Measurements from ENCODE around the gene IL9R. TPM values are rescaled to one million over a fixed set of nuclear protein-coding genes. Genes with fewer than 3 reads are reported as not detected.
A peak's percentile ranks its signal among the peaks of the same experiment; 100 is the strongest.

The IL9R gene, protein sequence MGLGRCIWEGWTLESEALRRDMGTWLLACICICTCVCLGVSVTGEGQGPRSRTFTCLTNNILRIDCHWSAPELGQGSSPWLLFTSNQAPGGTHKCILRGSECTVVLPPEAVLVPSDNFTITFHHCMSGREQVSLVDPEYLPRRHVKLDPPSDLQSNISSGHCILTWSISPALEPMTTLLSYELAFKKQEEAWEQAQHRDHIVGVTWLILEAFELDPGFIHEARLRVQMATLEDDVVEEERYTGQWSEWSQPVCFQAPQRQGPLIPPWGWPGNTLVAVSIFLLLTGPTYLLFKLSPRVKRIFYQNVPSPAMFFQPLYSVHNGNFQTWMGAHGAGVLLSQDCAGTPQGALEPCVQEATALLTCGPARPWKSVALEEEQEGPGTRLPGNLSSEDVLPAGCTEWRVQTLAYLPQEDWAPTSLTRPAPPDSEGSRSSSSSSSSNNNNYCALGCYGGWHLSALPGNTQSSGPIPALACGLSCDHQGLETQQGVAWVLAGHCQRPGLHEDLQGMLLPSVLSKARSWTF
- 1.4 TPM for total RNA-seq (2021; ENCODE audit: unreplicated experiment)
- polyA plus RNA-seq (2012): 0.29 TPM in 2 replicates
- Bru-seq, nascent RNA: percentile 12 among the genes with signal in this experiment
- percentile 13 among the genes with signal in this experiment for BruChase-seq, experiment 1, labeled RNA remaining after a 6-hour chase
- percentile 24 among the genes with signal in this experiment for BruChase-seq, experiment 2, labeled RNA remaining after a 2-hour chase
- long read RNA-seq: 0 reads

GRCh38 chrX:155997436-155997835 lies at the start of gene IL9R:
TSS of gene IL9R (plus strand) at chrX:155997696. CDS start at chrX:155997760, 64 bp downstream.
- H2AFZ ChIP-seq (ENCODE audit: low read depth, low read length, poor library complexity, severe bottlenecking): no peak within 1 kb of the TSS
- CTCF ChIA-PET: no interaction called here

More at GRCh38 chrX:155997436-155997835, at the start of gene IL9R:
- ATAC-seq: no peak
- RAD21 ChIA-PET (ENCODE audit: low non-redundant PET in 1 of 2, low total read pairs in 2 of 2, uncharacterized antibody in 2 of 2, unreplicated experiment in 2 of 2): no interaction called here
- Histone ChIP-seq H3K79me2 (ENCODE audit: insufficient read depth, low read length) (no peaks in the 10 kb centered on the region), H3K27me3 (ENCODE audit: insufficient read depth, low read length) (no peaks in the 10 kb centered on the region), H3K9me3 (ENCODE audit: control insufficient read depth in 1 of 2, insufficient read depth in 1 of 2, low read depth in 1 of 2, low read length in 2 of 2) (no peaks in the 10 kb centered on the region), H3K9me2 (ENCODE audit: insufficient read depth) (no peaks in the 10 kb centered on the region), H4K20me1 (ENCODE audit: insufficient read depth) (no peaks in the 10 kb centered on the region), H3K4me1 (ENCODE audit: control insufficient read depth in 1 of 2, insufficient read depth in 2 of 2, low read length in 2 of 2) (no peaks in the 10 kb centered on the region), H3K9ac (ENCODE audit: low read length) (no peak within 1 kb of the TSS), H3K4me3 (replicated peaks in 1 of 2; ENCODE audit: low read depth in 1 of 2, low read length in 2 of 2) (no peak within 1 kb of the TSS), H3K27ac (ENCODE audit: low read depth, low read length) (no peak within 1 kb of the TSS), H3K36me3 (ENCODE audit: control insufficient read depth in 1 of 2, insufficient read depth in 2 of 2, low read length in 2 of 2) (no peaks in the 10 kb centered on the region), H3K4me2 (ENCODE audit: low read length) (no peak within 1 kb of the TSS)
- intact Hi-C loops (cut with micrococcal nuclease): no loop called here
- no peak for TF ChIP-seq CBX3 (IDR thresholded peaks at IDR 0.05; ENCODE audit: low read depth)
- TF ChIP-seq, protein P1, sequence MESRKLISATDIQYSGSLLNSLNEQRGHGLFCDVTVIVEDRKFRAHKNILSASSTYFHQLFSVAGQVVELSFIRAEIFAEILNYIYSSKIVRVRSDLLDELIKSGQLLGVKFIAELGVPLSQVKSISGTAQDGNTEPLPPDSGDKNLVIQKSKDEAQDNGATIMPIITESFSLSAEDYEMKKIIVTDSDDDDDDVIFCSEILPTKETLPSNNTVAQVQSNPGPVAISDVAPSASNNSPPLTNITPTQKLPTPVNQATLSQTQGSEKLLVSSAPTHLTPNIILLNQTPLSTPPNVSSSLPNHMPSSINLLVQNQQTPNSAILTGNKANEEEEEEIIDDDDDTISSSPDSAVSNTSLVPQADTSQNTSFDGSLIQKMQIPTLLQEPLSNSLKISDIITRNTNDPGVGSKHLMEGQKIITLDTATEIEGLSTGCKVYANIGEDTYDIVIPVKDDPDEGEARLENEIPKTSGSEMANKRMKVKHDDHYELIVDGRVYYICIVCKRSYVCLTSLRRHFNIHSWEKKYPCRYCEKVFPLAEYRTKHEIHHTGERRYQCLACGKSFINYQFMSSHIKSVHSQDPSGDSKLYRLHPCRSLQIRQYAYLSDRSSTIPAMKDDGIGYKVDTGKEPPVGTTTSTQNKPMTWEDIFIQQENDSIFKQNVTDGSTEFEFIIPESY (IDR thresholded peaks at IDR 0.05; ENCODE audit: extremely low read depth, insufficient replicate concordance, low read length): no peak
- TF ChIP-seq EZH2 (IDR thresholded peaks at IDR 0.05): no peak
- no peak for TF ChIP-seq TCF7L2 (IDR thresholded peaks at IDR 0.05; ENCODE audit: borderline replicate concordance, extremely low read depth, insufficient read depth, insufficient read length)
- no peak for TF ChIP-seq POLR2AphosphoS5 (IDR thresholded peaks at IDR 0.05; ENCODE audit: low read depth, low read length)
- no TSS peak for BruUV-seq (replicated peaks)
- DNase-seq (ENCODE audit: low read depth, low spot score): no peak
- POLR2A ChIA-PET: no interaction called here

Measured in HCT116 (cell line).